Keratinocyte (primary cell): ENCODE measurements around the gene MEGF11. TPM values are rescaled to one million over a fixed set of nuclear protein-coding genes. Genes with fewer than 3 reads are reported as not detected.

Source experiments
- DNase-seq: peaks from one replicate; pipeline ENCODE4 v3.0.0-alpha.2; 2011; ENCODE audit warnings: low read depth, missing footprints, low spot score
- FAIRE-seq: peaks from 2 replicates; lab custom pipeline; 2011; peaks lifted over from hg19 to GRCh38; lab: Jason Lieb, UNC
- H2AFZ ChIP-seq: 2 replicates; pipeline ENCODE4 v1.6.0; 2012; ENCODE audit warnings: low read length, control low read depth, inconsistent platforms; ENCODE audit not compliant: control insufficient read depth
- H3K27ac ChIP-seq: 2 replicates; pipeline ENCODE4 v1.5.1; 2011; ENCODE audit warnings: low read length; ENCODE audit not compliant: control insufficient read depth, insufficient read depth
- H3K27me3 ChIP-seq: 3 replicates; pipeline ENCODE4 v1.6.0; 2011; ENCODE audit warnings: low read length; ENCODE audit not compliant: control insufficient read depth, insufficient read depth; ENCODE audit errors: extremely low read depth
- H3K36me3 ChIP-seq, 2 experiments: 2 replicates in 1 of 2; 3 replicates in 1 of 2; pipeline ENCODE4 v1.5.1; 2011; ENCODE audit warnings: low read length in 2 of 2, mild to moderate bottlenecking in 1 of 2; ENCODE audit not compliant: control insufficient read depth in 2 of 2, insufficient read depth in 2 of 2; ENCODE audit errors: extremely low read depth in 1 of 2
- H3K4me1 ChIP-seq: 3 replicates; pipeline ENCODE4 v1.5.1; 2011; ENCODE audit warnings: low read length; ENCODE audit not compliant: control insufficient read depth, insufficient read depth; ENCODE audit errors: extremely low read depth
- H3K4me2 ChIP-seq: 3 replicates; pipeline ENCODE4 v1.6.0; 2011; ENCODE audit warnings: low read depth, low read length; ENCODE audit not compliant: control insufficient read depth, insufficient read depth; ENCODE audit errors: extremely low read depth
- H3K4me3 ChIP-seq, 3 experiments: fragments of 200-600 bp in 1 of 3; sonication (generic) in 1 of 3; 2 replicates in 2 of 3; 3 replicates in 1 of 3; pipeline ENCODE4 v1.5.1; 2011 to 2016; ENCODE audit warnings: low read length in 3 of 3, mild to moderate bottlenecking in 3 of 3, control low read depth in 2 of 3, inconsistent platforms in 1 of 3, low read depth in 1 of 3, mixed read lengths in 1 of 3, mixed run types in 1 of 3, moderate library complexity in 1 of 3; ENCODE audit not compliant: control insufficient read depth in 2 of 3, insufficient read depth in 2 of 3; ENCODE audit errors: extremely low read depth in 1 of 3
- H3K79me2 ChIP-seq: 2 replicates; pipeline ENCODE4 v1.6.0; 2012; ENCODE audit warnings: low read length; ENCODE audit not compliant: control insufficient read depth, insufficient read depth
- H3K9ac ChIP-seq: 3 replicates; pipeline ENCODE4 v1.6.0; 2011; ENCODE audit warnings: low read length; ENCODE audit not compliant: control insufficient read depth, insufficient read depth; ENCODE audit errors: extremely low read depth
- H3K9me1 ChIP-seq: 3 replicates; pipeline ENCODE4 v1.6.0; 2011; ENCODE audit warnings: low read length; ENCODE audit not compliant: control insufficient read depth, insufficient read depth; ENCODE audit errors: extremely low read depth
- H3K9me3 ChIP-seq: 2 replicates; pipeline ENCODE4 v1.5.1; 2012; ENCODE audit warnings: low read depth, low read length; ENCODE audit not compliant: control insufficient read depth
- H4K20me1 ChIP-seq: 3 replicates; pipeline ENCODE4 v1.6.0; 2011; ENCODE audit warnings: low read length; ENCODE audit not compliant: control insufficient read depth, insufficient read depth; ENCODE audit errors: extremely low read depth
- CTCF ChIP-seq, 3 experiments: IDR thresholded peaks in 1 of 3; conservative IDR thresholded peaks in 1 of 3; optimal IDR thresholded peaks in 1 of 3; 2 replicates in 2 of 3; 3 replicates in 1 of 3; pipeline versions ENCODE3 to v1.5.1; 2011; ENCODE audit warnings: low read length in 3 of 3, mild to moderate bottlenecking in 3 of 3, moderate library complexity in 2 of 3, control low read depth in 1 of 3, inconsistent platforms in 1 of 3; ENCODE audit not compliant: insufficient read depth in 2 of 3; ENCODE audit errors: extremely low read depth in 1 of 3
- EZH2 ChIP-seq: IDR thresholded peaks from one replicate; pipeline ENCODE4 v1.6.1; 2012; ENCODE audit warnings: inconsistent platforms, mild to moderate bottlenecking, low read length, moderate library complexity
- dilution Hi-C: fragments of 300-500 bp; cut with MboI; formaldehyde crosslinking; loops from one replicate; pipeline ENCODE4 v1.7.0; 2020; ENCODE audit warnings: low sequenced_read_pairs; ENCODE audit not compliant: extremely low pct_ligation_motif_present
- polyA plus RNA-seq, 5 experiments: library from polyadenylated mRNA; depleted of rRNA in 3 of 5; stranded (reverse) in 3 of 5; stranded (forward) in 1 of 5; unstranded in 1 of 5; fragments of >200 nt; gene quantifications; 1 replicate in 1 of 5; 2 replicates in 3 of 5; 3 replicates in 1 of 5; pipeline versions ENCODE4 v1.2.1 to v1.2.3, GENCODE V29; 2011 to 2012; ENCODE audit warnings: missing spikeins in 2 of 5, low read depth in 1 of 5, low replicate concordance in 1 of 5

Gene MEGF11
- polyA plus RNA-seq, 1 donor (not counting 4 experiments of a cell fraction or from before 2014, with no cell fraction given): not detected

DNA sequence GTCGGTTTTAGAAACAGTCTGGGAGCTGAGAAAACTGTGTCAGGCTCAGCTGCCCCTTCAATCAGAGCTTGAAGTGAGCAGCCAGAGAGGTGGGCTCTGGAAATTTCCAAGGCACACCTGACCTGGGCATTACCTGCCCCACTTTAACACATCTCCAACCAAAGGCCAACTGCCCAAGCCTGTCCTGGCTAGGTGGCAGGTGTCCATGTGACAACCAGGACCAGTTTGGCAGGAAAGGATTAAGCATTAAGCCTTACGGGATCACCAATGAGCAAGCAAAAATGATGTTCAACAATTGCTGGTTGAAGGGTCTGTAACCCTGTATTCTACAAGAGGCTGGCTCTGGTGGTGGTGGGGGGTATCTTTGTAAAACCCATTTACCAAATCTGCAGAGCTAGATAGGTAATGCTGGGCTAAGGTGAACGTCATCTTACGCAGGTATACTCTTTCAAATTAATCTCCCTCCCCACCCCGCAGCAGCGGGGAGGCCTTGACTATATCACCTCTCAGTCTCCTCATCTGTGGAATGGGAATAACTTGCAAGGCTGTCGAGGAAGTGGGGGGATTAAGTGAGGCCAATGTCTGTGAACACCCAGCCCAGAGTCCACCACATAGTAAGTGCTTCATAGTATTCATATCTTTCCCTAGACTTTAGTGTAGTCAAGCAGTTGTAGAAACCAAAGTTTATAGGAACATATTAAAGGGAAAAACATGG lies 183.2 kb downstream of the MEGF11 start:
- Histone ChIP-seq H3K27ac (no peak overlapping the region), H3K9ac (no peak overlapping the region), H3K9me3 (no peaks in the 10 kb centered on the region), H3K9me1 (no peaks in the 10 kb centered on the region), H4K20me1 (no peaks in the 10 kb centered on the region), H2AFZ (no peak overlapping the region), H3K4me1 (no peaks in the 10 kb centered on the region), H3K4me2 (no peak overlapping the region), H3K36me3 (no peaks in the 10 kb centered on the region), H3K27me3 (peaks cover 9% of the 10 kb centered on the region), H3K79me2 (no peaks in the 10 kb centered on the region), H3K4me3 (no peak overlapping the region)
- dilution Hi-C loops: no loop called here
- DNase-seq (no peak), FAIRE-seq (no peak)
- TF ChIP-seq EZH2: no peak
- no peak for TF ChIP-seq CTCF (optimal IDR thresholded peaks at IDR 0.05 in 1 of 3, IDR thresholded peaks at IDR 0.05 in 1 of 3, conservative IDR thresholded peaks at IDR 0.05 in 1 of 3; ENCODE audit: extremely low read depth in 1 of 3, insufficient read depth in 2 of 3, low read length in 3 of 3)

GRCh38 chr15:66069751-66070150 lies 183.8 kb downstream of the MEGF11 start:
- H3K4me3 ChIP-seq: no peak overlapping the region
- no peaks in the 10 kb centered on the region for H3K36me3 ChIP-seq
- dilution Hi-C loops: no loop called here
- peaks cover 9% of the 10 kb centered on the region for H3K27me3 ChIP-seq
- no peak overlapping the region for H3K4me2 ChIP-seq
- no peaks in the 10 kb centered on the region for H3K4me1 ChIP-seq
- no peaks in the 10 kb centered on the region for H4K20me1 ChIP-seq
- no peaks in the 10 kb centered on the region for H3K9me1 ChIP-seq
- H2AFZ ChIP-seq: no peak overlapping the region
- no peaks in the 10 kb centered on the region for H3K79me2 ChIP-seq
- no peak overlapping the region for H3K9ac ChIP-seq
- no peak overlapping the region for H3K27ac ChIP-seq
- no peak for TF ChIP-seq EZH2
- no peak for TF ChIP-seq CTCF (optimal IDR thresholded peaks at IDR 0.05 in 1 of 3, IDR thresholded peaks at IDR 0.05 in 1 of 3, conservative IDR thresholded peaks at IDR 0.05 in 1 of 3; ENCODE audit: extremely low read depth in 1 of 3, insufficient read depth in 2 of 3, low read length in 3 of 3)
- FAIRE-seq (no peak), DNase-seq (no peak)
- no peaks in the 10 kb centered on the region for H3K9me3 ChIP-seq
